ENCODE data around the gene UXS1.

DNA sequence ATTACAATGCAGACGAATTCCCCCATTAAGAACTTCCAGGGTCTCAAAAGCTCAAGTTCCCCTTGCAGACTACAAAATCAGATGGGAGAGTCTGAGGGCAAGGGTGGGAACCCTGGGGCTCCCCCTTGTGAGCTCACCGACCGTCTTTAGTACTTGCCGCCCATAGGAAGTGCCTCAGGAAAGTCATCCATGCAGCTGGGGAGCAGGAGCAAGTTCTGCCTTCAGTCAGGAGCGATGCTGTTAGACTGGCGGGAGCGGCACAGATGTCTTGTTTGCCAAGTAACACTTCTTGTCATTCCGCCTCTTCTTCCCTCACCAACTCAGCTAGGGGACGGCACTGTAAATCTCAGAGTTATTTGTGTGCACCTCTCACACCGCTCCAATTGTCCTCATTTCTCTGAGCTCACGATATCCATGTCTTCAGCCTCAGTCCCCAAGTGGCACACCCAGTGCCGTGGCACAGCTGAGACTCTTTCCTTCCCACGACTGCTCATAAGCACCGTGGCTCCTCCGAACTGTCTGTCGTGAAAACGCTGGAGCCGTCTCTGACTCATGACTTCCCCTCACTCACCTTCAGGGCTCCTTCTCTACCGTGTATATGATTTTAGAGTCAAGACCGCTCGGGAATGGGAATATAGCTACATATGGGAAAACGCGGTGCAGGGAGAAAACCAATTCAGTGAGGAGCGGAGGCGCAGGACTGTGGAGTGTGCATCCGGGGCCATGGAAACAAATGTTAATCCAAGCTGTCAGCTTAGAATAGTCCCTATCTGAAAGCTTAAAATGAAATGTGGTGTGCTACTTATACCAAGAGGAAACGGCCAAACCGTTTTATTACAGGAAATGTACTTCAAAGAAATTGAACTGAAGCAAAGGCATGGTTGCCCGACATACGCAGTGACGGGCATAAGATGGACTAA is 34.0 kb downstream of the UXS1 start:
- TF ChIP-seq KLF10 (CRISPR knock-in tag; IDR thresholded peaks at IDR 0.05): no peak
- no peak for TF ChIP-seq BRF1 (IDR thresholded peaks at IDR 0.05; ENCODE audit: borderline replicate concordance, extremely low read depth, insufficient read length)

Data from K562 (cell line).